ENCODE measurements around the gene EXOC3L4. TPM values are rescaled to one million over a fixed set of nuclear protein-coding genes. Genes with fewer than 3 reads are reported as not detected.

EXOC3L4 gene
- total and polyA plus RNA-seq, 9 of the 15 experiments (the other 6 are each of a cell fraction or from before 2014, with no cell fraction given) = 0.10 to 6.7 (median 0.98) TPM; not detected in 1

DNA sequence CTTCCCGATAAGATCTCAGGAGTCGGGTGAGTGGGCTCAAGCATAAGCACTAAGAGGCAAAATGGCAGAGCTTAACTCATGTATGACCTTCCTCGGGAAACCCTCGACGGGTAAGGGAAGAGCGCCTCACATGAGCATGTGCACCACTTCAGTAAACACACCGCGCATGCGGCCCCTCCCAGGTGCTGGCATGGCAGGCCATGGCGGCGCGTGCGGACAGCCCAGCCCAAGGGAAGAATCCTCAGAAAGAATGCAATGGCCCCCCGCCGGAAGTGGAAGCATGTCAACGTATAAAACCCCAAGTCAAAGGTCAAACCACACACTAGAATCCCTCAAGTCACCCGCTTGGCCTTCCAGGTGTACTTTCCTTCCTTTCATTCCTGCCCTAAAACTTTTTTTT is 22.1 kb downstream of the EXOC3L4 start (continued):
- TF ChIP-seq, protein P1, sequence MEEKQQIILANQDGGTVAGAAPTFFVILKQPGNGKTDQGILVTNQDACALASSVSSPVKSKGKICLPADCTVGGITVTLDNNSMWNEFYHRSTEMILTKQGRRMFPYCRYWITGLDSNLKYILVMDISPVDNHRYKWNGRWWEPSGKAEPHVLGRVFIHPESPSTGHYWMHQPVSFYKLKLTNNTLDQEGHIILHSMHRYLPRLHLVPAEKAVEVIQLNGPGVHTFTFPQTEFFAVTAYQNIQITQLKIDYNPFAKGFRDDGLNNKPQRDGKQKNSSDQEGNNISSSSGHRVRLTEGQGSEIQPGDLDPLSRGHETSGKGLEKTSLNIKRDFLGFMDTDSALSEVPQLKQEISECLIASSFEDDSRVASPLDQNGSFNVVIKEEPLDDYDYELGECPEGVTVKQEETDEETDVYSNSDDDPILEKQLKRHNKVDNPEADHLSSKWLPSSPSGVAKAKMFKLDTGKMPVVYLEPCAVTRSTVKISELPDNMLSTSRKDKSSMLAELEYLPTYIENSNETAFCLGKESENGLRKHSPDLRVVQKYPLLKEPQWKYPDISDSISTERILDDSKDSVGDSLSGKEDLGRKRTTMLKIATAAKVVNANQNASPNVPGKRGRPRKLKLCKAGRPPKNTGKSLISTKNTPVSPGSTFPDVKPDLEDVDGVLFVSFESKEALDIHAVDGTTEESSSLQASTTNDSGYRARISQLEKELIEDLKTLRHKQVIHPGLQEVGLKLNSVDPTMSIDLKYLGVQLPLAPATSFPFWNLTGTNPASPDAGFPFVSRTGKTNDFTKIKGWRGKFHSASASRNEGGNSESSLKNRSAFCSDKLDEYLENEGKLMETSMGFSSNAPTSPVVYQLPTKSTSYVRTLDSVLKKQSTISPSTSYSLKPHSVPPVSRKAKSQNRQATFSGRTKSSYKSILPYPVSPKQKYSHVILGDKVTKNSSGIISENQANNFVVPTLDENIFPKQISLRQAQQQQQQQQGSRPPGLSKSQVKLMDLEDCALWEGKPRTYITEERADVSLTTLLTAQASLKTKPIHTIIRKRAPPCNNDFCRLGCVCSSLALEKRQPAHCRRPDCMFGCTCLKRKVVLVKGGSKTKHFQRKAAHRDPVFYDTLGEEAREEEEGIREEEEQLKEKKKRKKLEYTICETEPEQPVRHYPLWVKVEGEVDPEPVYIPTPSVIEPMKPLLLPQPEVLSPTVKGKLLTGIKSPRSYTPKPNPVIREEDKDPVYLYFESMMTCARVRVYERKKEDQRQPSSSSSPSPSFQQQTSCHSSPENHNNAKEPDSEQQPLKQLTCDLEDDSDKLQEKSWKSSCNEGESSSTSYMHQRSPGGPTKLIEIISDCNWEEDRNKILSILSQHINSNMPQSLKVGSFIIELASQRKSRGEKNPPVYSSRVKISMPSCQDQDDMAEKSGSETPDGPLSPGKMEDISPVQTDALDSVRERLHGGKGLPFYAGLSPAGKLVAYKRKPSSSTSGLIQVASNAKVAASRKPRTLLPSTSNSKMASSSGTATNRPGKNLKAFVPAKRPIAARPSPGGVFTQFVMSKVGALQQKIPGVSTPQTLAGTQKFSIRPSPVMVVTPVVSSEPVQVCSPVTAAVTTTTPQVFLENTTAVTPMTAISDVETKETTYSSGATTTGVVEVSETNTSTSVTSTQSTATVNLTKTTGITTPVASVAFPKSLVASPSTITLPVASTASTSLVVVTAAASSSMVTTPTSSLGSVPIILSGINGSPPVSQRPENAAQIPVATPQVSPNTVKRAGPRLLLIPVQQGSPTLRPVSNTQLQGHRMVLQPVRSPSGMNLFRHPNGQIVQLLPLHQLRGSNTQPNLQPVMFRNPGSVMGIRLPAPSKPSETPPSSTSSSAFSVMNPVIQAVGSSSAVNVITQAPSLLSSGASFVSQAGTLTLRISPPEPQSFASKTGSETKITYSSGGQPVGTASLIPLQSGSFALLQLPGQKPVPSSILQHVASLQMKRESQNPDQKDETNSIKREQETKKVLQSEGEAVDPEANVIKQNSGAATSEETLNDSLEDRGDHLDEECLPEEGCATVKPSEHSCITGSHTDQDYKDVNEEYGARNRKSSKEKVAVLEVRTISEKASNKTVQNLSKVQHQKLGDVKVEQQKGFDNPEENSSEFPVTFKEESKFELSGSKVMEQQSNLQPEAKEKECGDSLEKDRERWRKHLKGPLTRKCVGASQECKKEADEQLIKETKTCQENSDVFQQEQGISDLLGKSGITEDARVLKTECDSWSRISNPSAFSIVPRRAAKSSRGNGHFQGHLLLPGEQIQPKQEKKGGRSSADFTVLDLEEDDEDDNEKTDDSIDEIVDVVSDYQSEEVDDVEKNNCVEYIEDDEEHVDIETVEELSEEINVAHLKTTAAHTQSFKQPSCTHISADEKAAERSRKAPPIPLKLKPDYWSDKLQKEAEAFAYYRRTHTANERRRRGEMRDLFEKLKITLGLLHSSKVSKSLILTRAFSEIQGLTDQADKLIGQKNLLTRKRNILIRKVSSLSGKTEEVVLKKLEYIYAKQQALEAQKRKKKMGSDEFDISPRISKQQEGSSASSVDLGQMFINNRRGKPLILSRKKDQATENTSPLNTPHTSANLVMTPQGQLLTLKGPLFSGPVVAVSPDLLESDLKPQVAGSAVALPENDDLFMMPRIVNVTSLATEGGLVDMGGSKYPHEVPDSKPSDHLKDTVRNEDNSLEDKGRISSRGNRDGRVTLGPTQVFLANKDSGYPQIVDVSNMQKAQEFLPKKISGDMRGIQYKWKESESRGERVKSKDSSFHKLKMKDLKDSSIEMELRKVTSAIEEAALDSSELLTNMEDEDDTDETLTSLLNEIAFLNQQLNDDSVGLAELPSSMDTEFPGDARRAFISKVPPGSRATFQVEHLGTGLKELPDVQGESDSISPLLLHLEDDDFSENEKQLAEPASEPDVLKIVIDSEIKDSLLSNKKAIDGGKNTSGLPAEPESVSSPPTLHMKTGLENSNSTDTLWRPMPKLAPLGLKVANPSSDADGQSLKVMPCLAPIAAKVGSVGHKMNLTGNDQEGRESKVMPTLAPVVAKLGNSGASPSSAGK (IDR thresholded peaks at IDR 0.05) = peak; percentile 84
- TF ChIP-seq HNRNPLL (IDR thresholded peaks at IDR 0.05; ENCODE audit: low read depth, low read length, poor library complexity, severe bottlenecking) (no peak), CBFA2T2 (conservative IDR thresholded peaks at IDR 0.05) (no peak), ZNF347 (CRISPR knock-in tag; IDR thresholded peaks at IDR 0.05; ENCODE audit: low read depth) (no peak), SAFB (IDR thresholded peaks at IDR 0.05; ENCODE audit: borderline replicate concordance, low read depth, low read length) (no peak), POLR2H (tag; IDR thresholded peaks at IDR 0.05; ENCODE audit: low read depth) (no peak), CSDE1 (IDR thresholded peaks at IDR 0.05) (no peak), TARDBP (IDR thresholded peaks at IDR 0.05) (no peak), TFAM (CRISPR knock-in tag; conservative IDR thresholded peaks at IDR 0.05) (no peak), TCF7L2 (IDR thresholded peaks at IDR 0.05; ENCODE audit: low read depth, low read length) (no peak), ZNF785 (CRISPR knock-in tag; IDR thresholded peaks at IDR 0.05) (no peak)
- TF ChIP-seq, protein P2, sequence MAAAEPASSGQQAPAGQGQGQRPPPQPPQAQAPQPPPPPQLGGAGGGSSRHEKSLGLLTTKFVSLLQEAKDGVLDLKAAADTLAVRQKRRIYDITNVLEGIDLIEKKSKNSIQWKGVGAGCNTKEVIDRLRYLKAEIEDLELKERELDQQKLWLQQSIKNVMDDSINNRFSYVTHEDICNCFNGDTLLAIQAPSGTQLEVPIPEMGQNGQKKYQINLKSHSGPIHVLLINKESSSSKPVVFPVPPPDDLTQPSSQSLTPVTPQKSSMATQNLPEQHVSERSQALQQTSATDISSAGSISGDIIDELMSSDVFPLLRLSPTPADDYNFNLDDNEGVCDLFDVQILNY (CRISPR knock-in tag; IDR thresholded peaks at IDR 0.05) = no peak
- TF ChIP-seq, protein P3, sequence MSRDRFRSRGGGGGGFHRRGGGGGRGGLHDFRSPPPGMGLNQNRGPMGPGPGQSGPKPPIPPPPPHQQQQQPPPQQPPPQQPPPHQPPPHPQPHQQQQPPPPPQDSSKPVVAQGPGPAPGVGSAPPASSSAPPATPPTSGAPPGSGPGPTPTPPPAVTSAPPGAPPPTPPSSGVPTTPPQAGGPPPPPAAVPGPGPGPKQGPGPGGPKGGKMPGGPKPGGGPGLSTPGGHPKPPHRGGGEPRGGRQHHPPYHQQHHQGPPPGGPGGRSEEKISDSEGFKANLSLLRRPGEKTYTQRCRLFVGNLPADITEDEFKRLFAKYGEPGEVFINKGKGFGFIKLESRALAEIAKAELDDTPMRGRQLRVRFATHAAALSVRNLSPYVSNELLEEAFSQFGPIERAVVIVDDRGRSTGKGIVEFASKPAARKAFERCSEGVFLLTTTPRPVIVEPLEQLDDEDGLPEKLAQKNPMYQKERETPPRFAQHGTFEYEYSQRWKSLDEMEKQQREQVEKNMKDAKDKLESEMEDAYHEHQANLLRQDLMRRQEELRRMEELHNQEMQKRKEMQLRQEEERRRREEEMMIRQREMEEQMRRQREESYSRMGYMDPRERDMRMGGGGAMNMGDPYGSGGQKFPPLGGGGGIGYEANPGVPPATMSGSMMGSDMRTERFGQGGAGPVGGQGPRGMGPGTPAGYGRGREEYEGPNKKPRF (IDR thresholded peaks at IDR 0.05; ENCODE audit: low read depth, low read length) = no peak
- TF ChIP-seq, protein P4, sequence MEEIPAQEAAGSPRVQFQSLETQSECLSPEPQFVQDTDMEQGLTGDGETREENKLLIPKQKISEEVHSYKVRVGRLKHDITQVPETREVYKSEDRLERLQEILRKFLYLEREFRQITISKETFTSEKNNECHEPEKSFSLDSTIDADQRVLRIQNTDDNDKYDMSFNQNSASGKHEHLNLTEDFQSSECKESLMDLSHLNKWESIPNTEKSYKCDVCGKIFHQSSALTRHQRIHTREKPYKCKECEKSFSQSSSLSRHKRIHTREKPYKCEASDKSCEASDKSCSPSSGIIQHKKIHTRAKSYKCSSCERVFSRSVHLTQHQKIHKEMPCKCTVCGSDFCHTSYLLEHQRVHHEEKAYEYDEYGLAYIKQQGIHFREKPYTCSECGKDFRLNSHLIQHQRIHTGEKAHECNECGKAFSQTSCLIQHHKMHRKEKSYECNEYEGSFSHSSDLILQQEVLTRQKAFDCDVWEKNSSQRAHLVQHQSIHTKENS (CRISPR knock-in tag; IDR thresholded peaks at IDR 0.05) = no peak
